ENCODE results near the gene MSRB3.

Gene MSRB3

DNA sequence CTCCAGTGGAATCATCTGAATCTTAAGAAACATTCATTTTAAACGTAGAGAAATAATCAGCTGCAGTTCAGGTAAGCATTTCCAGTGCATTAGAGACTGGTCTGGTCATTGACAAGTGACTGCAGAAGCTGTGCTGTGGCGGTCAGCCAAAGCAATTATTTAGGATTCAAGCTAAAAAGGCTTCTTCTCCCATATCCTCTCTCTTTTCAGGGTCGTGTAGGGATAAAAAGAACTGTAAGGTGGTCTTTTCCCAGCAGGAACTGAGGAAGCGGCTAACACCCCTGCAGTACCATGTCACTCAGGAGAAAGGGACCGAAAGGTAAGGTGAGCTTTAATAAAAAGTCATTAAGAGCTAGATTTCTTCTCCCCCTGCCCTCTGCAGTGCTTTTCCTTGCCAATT is 48.1 kb downstream of the MSRB3 start:
- no peak for DNase-seq (ENCODE audit: low spot score)

DNA sequence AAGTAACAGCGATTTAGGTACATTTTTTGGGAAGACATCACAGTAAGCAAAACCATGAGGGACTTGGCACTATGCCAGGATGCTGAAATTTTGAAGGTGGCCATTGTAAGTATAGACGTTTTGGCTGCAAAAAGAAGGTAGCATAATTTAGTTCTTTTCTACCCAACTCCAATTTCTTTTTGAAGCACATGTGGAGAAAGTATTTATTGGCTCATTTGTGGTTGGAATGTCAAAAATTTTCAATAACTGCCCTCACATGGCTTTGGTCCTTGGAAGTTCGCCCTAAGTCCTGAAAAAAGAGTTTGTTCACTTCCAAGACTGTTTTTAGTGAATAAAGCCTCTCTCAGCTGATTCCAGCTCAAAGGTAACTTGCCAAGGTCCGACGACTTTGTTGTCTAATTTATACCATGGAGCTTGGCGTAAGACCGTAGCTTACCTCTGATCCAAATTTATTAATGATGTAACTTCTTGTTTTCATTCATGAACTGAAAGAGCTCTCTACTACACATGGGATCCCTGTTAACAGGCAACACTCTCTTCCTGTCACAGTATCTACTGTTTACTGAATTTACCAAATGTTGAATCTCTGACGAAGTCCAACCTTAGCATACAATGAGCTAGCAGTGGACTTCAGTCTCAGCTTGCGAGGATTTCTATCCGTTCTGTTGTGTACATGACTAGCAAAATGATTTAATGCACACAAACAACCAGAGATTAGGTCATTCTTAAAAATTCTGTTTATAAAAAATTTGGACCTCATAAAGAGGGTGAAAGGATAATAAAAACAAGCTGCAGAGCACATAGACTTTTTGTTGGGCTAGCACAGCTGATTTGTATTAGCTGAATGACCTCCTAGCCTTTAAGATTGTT is 49.0 kb downstream of the MSRB3 start:
- no peak for DNase-seq (ENCODE audit: low spot score)

DNA sequence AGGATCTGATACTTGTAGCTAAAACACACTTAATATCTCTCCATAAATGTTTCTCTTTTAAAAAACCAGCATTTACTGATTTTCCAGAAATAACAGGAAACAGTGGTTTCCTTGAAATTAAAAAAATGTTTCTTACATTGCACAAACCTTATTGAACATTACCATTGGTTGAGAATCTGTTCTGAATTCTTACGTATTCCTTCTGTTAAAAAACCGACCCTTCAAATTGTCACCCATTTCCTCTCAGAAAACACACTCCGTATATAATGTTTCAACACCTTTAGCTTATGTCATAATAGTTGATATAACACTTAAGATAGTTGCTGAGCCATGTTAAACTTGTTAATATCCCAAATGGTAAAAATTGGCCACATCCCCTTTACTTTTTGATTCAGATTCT is 51.2 kb downstream of the MSRB3 start:
- DNase-seq (ENCODE audit: low spot score), result no peak

DNA sequence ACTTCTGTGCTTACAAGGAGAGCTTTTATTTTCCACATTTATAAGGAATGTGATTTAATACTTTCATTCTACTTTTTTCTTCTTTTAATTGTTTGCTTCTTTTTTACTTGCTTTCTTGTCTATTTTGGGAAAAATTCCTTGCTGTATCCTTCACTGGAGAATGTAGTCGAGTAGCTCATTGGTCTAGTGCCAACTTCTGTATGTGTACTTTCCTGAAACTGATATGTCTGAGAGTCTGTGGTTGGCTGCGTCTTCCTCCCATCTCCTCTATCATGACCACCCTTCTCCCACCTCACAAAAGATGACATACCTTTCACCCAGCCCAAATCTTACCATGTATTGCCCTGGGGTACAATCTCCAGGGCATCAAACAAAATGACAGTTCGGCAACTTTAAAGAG is 51.8 kb downstream of the MSRB3 start:
- no peak for DNase-seq (ENCODE audit: low spot score)

DNA sequence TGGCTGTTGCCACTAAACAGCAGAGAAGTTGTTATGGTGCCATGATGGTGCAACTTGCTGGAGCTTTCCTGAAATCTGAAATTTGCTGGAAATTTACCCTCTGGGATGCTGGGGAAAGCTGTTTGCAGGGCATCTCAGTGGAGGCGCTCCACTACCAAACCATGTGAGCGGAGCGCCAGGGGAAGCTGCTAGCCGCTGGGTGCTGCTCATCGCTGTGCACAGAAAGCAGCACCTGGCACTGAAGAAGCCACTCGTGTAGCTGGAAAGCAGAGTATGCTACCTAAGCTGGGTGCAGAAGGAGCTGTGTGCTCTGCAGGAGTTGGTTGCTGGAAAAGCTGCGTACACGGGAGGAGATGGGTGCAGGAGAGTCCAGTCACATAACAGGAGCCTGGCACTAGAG is 53.0 kb downstream of the MSRB3 start:
- DNase-seq (ENCODE audit: low spot score), result no peak

DNA sequence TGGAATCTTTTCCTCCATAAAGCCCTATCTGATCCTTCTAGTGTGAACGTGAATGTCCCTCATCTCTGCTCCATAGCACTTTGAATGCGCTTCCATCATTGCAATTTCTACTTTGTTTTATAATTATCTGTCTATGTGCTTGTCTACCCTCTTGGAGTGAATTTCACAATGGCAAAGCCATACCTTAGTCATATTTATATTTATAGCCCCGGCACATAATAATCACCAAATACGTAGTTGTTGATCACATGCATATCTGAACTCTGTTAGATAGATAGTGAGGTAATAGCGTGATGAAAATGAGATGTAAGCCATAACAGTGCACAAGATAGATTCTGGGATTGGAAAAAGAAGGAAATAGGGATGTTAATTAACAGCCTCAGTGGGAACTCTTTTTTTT is 55.2 kb downstream of the MSRB3 start:
- no peak for DNase-seq (ENCODE audit: low spot score)

DNA sequence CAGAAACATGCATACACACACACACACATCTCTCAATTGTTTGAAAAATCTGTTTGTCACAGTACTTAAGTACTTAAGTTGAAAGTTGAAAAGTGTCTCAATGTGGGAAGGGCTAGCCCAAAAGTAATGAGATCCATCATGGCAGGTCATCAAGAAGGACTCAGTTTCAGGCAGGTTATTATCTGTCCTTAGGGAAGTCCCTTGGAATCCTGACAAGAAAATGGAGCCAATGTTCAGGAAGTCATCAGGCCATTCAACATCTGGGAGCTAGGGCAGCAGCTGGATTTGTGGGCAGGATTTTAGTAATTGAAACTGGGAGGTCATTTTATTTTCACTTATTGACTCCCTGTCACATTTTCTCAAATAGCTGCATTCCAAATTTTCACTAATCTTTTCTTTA is 56.0 kb downstream of the MSRB3 start:
- no peak for DNase-seq (ENCODE audit: low spot score)

DNA sequence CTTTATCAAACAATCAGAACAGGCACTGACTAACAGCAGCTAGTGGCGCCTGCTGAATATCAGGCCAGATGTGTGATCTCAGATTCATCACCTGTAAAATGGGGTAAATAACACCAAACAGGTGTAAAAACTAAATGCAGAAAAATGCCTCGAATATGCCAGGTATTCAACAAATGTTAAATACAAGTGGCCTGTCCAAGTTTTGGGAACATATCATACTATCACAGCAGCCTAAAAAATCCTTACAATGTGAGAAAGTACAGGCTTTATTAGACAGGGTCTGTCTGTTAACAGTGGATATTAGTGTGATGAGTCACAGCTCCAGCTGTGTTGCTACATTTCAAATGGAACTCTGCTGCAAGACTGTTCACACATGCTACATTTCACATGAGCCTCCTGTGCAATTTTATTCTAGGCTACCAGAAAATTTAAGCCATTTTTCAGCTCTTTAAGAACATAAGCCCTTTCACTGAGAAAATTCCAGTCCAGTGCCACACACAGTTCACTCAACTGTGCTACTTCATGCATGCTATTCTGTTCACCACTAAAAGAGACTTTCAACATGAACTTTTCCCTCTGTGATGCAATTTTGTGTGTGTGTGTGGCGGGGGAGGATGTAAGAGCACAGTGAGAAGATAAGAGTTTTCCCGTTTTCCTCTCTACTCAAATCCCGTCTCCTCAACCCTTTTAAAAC is 56.7 kb downstream of the MSRB3 start:
- no peak for DNase-seq (ENCODE audit: low spot score)

DNA sequence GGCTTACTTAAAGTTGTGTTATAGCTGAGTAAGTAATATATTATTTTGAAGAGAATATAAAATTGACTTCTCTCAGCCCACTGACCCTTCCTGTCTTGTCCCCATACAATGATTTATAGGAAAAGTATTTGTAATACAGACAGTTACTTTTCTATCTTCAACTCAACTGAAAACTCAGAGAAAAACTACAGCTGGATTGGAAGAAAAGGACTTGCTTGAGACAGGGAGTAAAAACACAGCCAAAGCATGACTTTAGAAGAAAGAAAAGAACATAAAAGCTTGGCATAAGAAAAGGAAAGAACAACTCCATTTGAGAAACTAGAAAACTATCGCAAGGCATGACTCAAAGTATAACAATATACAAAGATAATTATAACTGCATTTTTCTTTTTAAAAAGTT is 57.5 kb downstream of the MSRB3 start:
- no peak for DNase-seq (ENCODE audit: low spot score)

DNA sequence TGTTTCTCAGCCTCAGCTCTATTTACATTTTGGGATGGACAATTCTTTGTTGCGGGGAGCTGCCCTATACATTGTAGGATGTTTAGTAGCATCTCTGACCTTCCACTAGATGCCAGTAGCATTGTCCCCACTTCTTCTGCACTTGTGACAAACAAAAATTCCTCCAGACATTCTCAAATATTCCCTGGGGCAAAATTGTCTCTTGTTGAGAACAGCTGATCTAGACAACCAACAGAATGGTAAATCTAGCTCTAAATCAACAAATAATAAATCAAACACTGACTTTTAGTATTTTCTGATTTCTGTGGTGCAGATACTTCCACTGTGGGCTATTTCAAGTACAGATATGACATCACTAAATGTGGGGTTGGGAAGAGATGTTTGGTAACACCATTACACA is 60.7 kb downstream of the MSRB3 start:
- no peak for DNase-seq (ENCODE audit: low spot score)

DNA sequence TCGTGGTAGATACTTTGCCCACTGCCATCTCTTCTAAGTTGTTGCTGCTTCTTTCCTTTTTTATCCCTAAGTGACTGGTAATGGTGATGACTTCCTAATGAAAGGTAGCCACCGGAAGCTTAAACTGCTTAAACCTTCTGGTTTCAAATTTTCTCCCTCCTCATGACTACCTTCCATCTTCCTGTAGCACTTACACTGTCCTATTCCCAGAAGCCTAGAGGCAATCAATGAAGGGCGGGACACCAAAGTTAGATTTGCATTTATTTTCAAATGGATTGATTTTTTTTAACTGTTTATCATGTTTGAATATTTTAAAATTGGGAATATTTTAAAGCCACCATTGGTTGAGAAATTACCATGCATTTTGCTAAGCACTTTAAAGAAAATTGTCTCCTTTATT is 64.7 kb downstream of the MSRB3 start:
- no peak for DNase-seq (ENCODE audit: low spot score)

DNA sequence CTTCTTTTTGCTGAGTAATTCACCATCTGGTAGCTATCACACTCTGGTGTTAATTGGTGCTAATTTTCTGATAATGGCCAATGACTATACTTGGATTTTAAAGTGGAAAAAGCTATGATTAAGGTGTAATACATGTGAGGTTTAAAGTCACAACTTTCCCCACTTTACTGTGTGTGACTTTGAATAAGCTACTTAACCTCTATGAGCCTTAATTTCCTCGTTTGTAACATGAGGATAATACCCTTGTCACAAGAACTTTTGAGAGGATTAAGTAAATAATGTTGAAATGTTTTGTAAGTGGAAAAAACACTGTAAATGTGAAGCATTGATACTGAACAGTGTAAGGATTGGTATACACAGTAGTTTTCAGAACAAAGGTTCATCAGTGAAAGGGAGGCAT is 65.3 kb downstream of the MSRB3 start:
- DNase-seq (ENCODE audit: low spot score), result no peak

DNA sequence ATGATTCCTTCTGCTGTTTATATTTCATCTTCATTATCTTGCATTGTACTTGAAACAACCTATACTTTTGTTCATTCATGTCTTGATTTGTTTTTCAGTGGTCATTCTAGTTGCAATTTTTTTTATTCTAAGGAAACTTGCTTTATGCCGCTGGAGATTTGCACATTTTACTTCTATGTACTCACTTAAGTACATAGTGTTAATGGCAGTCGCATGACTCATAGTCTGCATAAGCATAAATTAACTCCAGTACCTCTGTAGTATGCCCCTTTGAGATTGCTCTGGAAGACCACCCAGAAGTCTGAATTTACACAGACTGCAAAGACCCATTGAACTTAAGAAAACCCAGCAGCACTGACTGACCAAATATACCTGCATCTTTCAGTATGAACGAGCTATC is 77.0 kb downstream of the MSRB3 start:
- DNase-seq (ENCODE audit: low spot score), result no peak

DNA sequence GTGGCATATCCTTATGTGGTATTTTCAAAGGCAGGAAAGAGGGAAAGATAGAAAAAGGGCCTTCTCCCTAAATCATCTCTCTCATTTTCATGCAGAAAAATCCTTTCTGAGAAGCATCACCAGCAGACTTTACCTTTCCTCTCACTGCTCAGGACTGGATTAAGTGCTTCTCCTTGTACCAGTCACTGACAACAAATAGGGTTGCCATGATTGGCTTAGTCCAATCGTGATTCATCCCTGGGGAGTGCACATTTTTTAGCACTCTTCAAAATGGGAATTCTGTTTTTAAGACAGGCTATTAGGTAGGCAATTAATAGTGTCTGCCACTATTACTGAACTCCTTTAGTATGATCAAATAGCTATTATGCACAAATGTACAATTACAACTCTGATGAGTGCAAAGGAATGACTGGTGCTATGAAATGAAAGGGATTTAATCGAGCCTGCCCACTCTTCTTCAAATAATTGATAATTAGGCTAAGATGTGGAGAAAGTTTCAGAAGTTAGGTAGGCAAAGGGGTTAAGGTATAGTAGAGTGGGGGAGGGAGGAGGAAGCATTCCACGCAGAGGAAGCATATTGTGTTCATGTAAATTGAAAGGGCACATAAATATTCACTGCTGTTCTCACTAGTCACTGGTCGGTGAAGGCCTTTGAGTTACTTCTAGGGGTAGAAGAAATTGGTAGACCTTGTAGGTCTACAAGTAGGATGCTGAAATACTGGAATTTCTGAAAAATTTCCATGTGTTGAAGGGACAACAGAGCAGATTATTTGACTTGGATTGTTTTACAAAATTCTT is 84.0 kb downstream of the MSRB3 start:
- no peak for DNase-seq (ENCODE audit: low spot score)

DNA sequence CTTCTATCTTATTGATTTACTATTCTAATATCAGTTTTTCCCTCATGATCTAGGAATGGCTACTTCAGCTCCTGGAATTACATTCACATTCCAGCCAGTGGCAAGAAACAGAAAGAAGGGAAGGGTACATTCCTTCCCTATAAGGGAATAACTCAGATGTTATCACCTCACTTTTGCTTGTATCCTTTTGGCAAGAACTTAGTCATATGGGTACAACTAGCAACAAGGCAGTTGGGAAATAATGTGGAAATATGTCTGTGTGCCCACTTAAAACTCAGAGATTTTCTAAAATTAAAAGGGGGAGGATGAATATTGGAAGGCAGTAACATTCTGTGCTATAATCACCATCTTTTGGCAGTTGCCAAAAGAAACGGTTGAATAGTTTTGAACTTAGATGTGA is 85.6 kb downstream of the MSRB3 start:
- DNase-seq (ENCODE audit: low spot score), result no peak

DNA sequence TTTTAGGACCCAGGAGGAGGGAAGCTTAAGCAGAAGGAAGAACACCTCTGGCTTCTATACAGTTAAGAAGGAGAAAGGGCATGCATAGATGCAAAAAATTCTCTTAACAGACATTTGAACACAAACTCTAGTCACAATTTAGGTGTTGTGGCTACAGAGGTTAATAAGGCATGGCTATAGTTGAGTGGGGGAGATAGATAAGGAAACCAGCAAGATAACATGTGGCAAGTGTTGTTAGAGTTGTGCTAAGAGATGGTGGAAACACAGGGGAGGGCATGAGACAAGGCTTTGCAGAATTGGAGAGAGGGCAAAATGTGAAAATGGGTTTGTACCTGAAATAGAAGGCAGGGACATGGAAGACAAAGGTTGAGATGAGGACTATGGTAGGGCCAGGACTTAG is 88.9 kb downstream of the MSRB3 start:
- no peak for DNase-seq (ENCODE audit: low spot score)

DNA sequence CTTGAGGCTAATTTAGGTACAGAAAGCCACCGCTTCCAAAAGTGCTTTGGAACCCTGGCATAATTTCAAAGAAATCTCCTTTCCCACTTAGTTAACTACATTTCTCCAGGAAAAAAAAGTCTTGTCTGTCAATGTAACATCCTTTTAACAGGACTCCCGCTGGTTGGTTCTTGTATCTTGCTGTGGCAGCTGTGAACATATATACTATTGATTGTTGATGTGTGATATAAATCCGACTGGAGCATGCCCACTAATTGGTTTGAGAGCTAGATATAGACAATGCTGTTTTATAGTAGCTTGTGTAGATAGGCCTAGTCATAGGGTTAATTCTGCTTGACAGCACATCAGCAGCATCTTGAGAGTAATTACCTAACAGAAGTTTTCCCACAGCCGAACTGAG is 89.6 kb downstream of the MSRB3 start:
- no peak for DNase-seq (ENCODE audit: low spot score)

DNA sequence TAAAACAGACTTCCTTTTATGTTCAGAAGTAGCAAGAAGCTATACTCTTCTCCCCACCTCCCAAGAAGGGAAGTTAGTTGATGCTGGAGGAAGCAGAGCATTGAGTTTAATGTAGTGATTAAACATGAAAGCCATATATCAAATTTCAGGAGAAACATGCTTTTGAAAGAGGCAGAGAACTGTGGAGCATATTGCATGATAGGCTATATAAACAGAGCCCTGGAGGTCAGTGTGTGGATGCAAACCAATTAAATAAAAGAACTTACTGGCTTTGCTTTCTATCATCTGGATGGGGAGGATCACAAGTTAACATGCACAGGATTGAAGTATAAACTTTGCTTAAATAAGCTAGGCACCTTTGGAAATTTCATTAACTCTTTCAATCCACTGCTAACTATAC is 94.1 kb downstream of the MSRB3 start:
- no peak for DNase-seq (ENCODE audit: low spot score)

DNA sequence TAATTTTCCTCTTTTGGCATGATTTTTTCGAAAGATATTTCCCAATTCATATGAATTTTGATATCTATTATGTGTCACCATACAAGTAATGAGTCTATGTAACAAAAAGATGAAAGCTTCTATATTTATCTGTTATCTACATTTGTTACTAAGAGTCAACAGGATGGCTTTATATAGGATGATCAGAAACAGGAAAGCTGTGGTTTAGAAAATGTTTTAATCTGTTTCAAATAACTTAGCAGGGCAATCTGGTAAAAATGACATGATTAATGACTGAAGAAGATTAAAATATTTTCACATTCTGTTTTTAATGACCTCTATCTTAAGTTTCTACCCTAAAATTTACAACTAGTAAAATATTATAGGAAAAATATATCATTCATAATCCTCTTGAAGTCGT is 105.8 kb downstream of the MSRB3 start:
- no peak for DNase-seq (ENCODE audit: low spot score)

DNA sequence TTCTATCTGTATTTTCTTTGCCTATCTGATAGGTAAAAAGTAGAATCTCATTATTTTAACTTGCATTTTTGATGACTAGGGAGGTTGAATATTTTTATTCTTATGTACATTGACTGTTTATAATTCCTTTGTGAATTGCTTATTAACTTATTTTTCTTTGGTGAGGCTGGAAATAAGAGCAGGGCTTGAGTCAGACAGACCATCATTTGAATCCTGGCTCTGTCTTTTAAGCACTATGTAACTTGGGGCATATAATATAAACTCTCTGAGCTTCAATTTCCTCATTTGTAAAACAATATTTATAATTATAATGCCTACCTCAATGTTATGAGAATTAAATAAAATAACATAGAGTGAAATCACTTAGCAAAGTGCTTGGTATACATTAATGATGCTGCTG is 108.9 kb downstream of the MSRB3 start:
- DNase-seq (ENCODE audit: low spot score), result no peak

DNA sequence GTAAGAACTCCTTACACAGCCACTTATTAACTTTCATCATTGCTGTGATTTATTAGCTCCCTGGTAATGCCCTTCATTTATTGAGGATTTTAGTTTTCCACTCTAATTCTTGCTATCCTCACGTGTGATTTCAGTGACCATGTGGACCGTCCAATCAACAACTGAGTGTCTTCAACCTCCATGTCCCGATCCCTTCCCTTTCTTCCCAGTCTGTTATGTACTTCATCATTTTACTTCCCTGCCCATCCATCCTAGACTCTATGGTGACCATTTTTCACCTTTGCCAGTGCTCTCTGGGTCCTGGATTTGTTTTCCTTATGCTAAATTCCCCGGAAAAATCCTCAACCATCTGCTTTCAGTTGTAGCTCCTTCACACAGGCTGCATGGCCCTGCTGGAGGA is 111.0 kb downstream of the MSRB3 start:
- DNase-seq (ENCODE audit: low spot score), result no peak

DNA sequence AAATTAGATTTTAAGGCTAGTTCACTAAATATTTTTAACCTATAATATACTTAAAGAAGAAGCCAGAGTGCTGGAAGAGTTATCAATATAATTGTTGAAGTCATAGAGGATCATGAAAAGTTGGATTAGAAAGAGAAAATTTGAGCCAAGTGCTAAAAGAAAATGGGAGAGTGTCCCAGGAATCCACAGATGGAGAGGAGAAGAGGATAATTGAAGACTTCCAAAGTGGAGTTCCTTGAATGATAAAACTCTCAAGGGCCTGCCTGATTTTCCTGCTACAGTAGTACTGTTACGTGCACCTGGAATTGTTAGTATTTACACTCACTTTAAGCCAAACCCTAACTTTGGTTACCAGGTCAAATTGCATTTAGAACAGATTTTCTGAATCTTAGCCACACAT is 113.2 kb downstream of the MSRB3 start:
- DNase-seq (ENCODE audit: low spot score), result no peak

DNA sequence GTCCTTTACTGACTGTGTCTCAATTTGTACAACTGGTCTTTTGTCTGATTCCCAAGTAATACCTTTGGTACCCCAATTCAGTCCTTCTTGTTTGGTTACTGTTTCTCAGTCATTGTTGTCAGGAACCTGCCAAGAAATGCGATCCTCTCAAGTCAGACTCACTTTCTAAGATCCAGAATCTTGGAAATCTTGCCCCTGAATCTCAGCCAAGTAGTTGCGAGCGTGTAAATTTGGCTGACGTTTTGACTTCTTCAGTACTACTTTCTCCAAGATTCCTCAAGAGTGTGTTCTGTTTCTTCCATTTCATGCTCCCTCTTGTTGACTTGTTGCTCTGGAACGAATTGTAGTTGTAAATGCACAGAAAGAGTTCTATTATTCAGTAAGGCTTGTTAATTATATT is 114.0 kb downstream of the MSRB3 start:
- DNase-seq (ENCODE audit: low spot score), result no peak

Measured in CD4-positive, alpha-beta T cell treated with Interleukin-2 at 100 ng/mL for 4 hours (primary cell).